ENCODE measurements around the gene STPG4. TPM values are rescaled to one million over a fixed set of nuclear protein-coding genes. Genes with fewer than 3 reads are reported as not detected.

The STPG4 gene
- total RNA-seq, 1 donor from 2014 or later: not detected

DNA sequence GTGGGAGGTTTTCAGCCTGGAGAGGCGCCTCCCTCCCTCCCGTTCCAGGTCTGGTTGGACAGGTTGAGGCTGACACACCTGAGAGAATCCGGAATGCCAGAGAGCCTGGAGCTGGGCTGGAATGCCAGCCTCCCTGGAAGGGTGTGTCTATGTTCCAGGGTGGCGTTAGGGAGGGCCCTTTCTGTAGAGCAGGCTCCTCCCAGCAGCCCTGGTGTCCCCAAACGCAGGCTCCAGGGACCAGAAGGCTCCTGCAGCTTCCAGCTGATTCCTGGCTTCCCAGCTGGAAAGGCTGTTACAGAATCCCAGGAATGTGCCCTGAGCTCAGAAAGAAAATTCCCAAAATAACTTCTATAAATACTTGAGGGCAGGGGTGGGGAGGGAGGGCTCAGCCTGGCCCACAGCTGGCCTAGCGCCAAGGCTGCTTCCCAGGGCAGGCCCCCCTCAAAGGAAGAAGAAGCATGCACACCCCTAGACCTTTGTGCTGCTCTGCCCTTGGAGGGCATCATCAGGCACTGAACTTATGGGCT is 85.4 kb downstream of the STPG4 start:
- Histone ChIP-seq H3K4me1 (peaks cover 95% of the 10 kb centered on the region), H3K27ac (replicated peaks) (peak overlapping the region; percentile 93), H3K27me3 (ENCODE audit: low read depth) (no peaks in the 10 kb centered on the region), H3K9me3 (replicated peaks) (no peaks in the 10 kb centered on the region), H3K36me3 (no peaks in the 10 kb centered on the region), H3K4me3 (peak overlapping the region; percentile 30)
- intact Hi-C loops (cut with micrococcal nuclease): no loop called here
- TF ChIP-seq, protein P1, sequence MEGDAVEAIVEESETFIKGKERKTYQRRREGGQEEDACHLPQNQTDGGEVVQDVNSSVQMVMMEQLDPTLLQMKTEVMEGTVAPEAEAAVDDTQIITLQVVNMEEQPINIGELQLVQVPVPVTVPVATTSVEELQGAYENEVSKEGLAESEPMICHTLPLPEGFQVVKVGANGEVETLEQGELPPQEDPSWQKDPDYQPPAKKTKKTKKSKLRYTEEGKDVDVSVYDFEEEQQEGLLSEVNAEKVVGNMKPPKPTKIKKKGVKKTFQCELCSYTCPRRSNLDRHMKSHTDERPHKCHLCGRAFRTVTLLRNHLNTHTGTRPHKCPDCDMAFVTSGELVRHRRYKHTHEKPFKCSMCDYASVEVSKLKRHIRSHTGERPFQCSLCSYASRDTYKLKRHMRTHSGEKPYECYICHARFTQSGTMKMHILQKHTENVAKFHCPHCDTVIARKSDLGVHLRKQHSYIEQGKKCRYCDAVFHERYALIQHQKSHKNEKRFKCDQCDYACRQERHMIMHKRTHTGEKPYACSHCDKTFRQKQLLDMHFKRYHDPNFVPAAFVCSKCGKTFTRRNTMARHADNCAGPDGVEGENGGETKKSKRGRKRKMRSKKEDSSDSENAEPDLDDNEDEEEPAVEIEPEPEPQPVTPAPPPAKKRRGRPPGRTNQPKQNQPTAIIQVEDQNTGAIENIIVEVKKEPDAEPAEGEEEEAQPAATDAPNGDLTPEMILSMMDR (IDR thresholded peaks at IDR 0.05; ENCODE audit: borderline replicate concordance): no peak
- DNase-seq: peak; percentile 80

DNA sequence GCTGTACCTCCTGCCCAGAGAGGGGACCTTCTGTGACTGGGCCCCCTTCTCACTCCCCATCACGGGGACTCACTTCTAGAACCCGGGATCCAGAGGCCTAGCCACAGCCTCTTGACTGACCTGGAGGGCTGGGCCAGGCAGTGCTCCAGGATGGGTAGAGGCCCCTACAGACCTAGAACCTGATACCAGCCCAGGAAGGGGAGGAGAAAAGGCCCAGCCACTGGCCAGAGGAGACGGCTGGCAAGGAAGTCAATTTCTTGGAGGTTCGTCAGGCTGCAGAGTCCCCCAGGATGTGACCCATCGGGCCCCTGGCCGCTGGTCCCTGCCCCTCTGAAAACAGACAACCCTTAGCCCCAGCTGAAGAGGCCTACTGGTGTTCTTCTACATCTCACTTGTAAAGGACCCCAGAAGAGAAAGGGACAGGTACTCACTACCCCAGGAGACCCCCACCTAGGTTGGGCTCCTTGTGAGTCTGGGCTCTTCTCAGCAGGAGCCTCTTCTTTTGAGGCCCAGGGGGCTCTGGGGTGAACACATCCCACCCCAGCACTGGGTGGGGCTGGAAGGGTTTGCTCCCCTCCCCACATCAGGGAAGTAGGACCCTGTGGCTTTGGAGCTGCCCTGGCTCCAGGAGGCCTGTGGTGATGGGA is 86.0 kb downstream of the STPG4 start:
- H3K4me3 ChIP-seq: peak overlapping the region; percentile 30
- H3K36me3 ChIP-seq: no peaks in the 10 kb centered on the region
- TF ChIP-seq, protein P1 (IDR thresholded peaks at IDR 0.05; ENCODE audit: borderline replicate concordance): no peak
- no peaks in the 10 kb centered on the region for H3K9me3 ChIP-seq (replicated peaks)
- no peaks in the 10 kb centered on the region for H3K27me3 ChIP-seq (ENCODE audit: low read depth)
- intact Hi-C loops (cut with micrococcal nuclease): no loop called here
- peak overlapping the region; percentile 93 for H3K27ac ChIP-seq (replicated peaks)
- DNase-seq: no peak
- H3K4me1 ChIP-seq: peaks cover 93% of the 10 kb centered on the region

DNA sequence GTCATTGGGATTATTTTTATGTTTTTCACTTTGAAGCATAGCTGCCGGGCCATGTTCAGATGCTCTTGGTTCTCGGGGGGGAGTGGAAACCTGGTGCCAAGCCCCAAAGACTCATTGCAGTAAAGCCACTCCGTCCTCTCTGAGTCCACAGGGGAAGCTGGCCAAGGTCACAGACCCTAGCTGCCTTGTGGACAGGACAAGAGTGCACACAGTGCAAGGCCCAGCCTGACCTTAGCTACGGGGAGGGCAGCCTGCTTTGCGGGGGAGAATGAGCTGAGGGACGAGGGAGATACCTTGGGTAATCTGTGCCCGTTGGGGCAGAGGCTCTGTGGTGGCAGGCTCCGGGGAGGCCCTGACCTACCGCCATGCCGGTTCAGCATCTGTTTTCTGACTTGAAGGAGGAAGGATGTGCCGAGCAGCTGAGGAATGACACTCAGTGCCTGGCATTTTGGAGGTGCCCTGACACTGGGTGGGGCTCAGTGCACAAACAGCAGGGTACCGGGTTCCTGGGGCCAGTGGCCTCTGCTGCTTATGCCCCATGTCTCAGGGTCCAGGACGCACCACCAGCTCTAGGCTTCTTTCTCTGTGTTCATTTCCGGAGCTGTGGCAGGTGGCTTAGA is 87.2 kb downstream of the STPG4 start:
- TF ChIP-seq, protein P1 (IDR thresholded peaks at IDR 0.05; ENCODE audit: borderline replicate concordance): no peak
- H3K4me1 ChIP-seq: peaks cover 93% of the 10 kb centered on the region
- H3K27me3 ChIP-seq (ENCODE audit: low read depth): no peaks in the 10 kb centered on the region
- intact Hi-C loops (cut with micrococcal nuclease): no loop called here
- H3K9me3 ChIP-seq (replicated peaks): no peaks in the 10 kb centered on the region
- no peak for DNase-seq
- peak overlapping the region; percentile 93 for H3K27ac ChIP-seq (replicated peaks)
- no peaks in the 10 kb centered on the region for H3K36me3 ChIP-seq
- no peak overlapping the region for H3K4me3 ChIP-seq

DNA sequence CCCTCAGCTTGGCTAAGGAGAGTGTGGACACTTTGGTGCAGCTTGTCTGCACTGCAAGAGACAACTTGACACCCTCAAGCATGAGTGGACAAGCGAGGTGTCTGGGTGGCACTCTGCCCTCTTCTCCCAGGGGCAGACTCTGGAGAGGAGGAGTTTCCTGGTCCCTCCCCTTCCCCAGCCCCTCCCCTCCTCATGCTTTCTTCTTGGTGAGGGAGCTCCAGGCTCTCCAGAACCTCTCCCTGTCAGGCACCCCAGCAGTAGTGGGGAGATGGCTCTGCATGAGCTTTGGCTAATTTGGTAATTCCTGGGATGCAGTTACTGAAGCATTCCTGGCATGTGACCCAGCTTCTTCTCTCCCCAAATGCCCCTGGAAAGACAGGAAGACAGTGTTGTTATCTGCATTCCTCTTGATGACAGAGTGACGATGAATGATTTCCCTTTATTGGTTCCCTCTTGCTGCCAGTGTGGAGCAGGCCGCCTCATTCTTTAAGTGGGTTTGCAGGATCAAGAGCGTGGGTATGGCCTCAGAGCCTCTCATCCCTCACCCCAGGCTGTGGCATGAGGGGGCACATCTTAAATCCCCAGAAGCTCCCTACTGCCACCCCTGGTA is 89.2 kb downstream of the STPG4 start:
- Histone ChIP-seq H3K27ac (replicated peaks) (peak overlapping the region; percentile 47), H3K27me3 (ENCODE audit: low read depth) (no peaks in the 10 kb centered on the region), H3K9me3 (replicated peaks) (no peaks in the 10 kb centered on the region), H3K36me3 (peaks cover 1% of the 10 kb centered on the region), H3K4me1 (peaks cover 93% of the 10 kb centered on the region), H3K4me3 (no peak overlapping the region)
- intact Hi-C loops (cut with micrococcal nuclease): no loop called here
- TF ChIP-seq, protein P1 (IDR thresholded peaks at IDR 0.05; ENCODE audit: borderline replicate concordance): no peak
- no peak for DNase-seq

DNA sequence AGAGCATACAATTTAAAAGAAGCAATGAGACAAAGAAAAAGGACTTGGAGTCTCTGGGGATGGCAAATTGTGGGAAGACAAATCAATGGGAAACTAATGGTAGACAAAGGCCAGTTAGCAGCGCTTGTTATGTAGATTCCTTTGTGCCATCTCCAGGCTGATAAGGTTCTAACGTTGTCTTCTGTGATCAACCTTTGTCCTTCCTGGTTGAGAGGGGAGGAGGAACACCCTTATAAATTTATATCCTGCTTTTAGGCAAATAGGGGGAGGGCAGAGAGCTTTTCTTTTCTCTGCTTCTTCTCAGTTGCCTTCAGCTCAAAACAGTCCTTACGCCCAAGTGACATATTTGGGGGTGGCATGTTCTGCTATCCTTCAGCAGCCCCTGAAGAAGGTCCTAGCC is 89.8 kb downstream of the STPG4 start:
- no peak for DNase-seq
- intact Hi-C loops (cut with micrococcal nuclease): no loop called here
- Histone ChIP-seq H3K36me3 (peaks cover 7% of the 10 kb centered on the region), H3K27ac (replicated peaks) (peak overlapping the region; percentile 47), H3K9me3 (replicated peaks) (no peaks in the 10 kb centered on the region), H3K4me3 (no peak overlapping the region), H3K27me3 (ENCODE audit: low read depth) (no peaks in the 10 kb centered on the region), H3K4me1 (peaks cover 92% of the 10 kb centered on the region)
- TF ChIP-seq, protein P1 (IDR thresholded peaks at IDR 0.05; ENCODE audit: borderline replicate concordance): no peak

Measured in left ventricle myocardium inferior (tissue), 1 donor.